HG03196 (cell line): ENCODE data around the gene RPS6KC1.
"Not testable (repeated sequence)": the region's sequence is repeated elsewhere in the genome, so short reads cannot be mapped to it uniquely, and the experiment has no call there.

ENCODE experiments used
- ATAC-seq: cut with Tn5 transposase; IDR thresholded peaks from one replicate; pipeline ENCODE4 v1.9.1; 2021; ENCODE audit not compliant: unreplicated experiment

Gene RPS6KC1

GRCh38 chr1:213138391-213138790, 87.3 kb downstream of the RPS6KC1 start:
- no peak for ATAC-seq

DNA sequence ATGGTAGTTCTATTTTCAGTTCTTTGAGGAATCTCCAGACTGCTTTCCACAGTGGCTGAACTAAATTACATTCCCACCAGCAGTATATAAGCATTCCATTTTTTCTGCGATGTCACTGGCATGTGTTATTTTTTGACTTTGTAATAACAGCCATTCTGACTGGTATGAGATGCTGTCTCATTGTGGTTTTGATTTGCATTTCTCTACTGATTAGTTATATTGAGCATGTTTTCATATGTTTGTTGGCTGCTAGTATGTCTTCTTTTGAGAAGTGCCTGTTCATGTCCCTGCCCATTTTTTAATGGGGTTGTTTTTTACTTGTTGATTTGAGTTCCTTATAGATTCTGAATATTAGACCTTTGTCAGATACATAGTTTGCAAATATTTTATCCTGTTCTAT, 87.9 kb downstream of the RPS6KC1 start:
- no peak for ATAC-seq

DNA sequence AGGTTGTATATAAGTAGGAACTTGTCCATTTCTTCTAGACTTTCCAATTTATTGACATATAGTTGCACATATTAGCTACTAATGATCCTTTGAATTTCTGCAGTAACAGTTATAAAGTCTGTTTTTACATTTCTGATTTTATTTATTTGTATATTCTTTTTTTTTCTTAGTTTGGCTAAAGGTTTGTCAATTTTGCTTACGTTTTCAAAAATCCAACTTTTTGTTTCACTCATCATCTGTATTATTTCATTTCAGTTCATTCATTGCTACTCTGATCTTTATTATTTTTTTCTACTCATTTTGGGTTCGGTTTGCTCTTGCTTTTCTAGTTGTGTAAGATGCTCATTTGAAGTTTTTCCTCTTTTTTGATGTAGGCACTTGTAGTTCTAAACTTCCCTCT, 97.9 kb downstream of the RPS6KC1 start:
- ATAC-seq = no peak

DNA sequence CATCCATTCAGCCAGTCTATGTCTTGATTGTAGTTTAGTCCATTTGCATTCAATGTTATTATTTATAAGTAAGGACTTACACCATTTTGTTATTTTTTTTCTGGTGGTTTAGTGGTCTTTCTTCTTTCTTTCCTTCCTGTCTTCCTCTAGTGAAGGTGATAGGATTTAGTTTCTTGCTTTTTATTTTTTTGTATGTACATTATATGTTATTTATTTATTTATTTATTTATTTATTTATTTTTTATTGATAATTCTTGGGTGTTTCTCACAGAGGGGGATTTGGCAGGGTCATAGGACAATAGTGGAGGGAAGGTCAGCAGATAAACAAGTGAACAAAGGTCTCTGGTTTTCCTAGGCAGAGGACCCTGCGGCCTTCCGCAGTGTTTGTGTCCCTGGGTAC, 99.0 kb downstream of the RPS6KC1 start:
- ATAC-seq = not testable (repeated sequence)

DNA sequence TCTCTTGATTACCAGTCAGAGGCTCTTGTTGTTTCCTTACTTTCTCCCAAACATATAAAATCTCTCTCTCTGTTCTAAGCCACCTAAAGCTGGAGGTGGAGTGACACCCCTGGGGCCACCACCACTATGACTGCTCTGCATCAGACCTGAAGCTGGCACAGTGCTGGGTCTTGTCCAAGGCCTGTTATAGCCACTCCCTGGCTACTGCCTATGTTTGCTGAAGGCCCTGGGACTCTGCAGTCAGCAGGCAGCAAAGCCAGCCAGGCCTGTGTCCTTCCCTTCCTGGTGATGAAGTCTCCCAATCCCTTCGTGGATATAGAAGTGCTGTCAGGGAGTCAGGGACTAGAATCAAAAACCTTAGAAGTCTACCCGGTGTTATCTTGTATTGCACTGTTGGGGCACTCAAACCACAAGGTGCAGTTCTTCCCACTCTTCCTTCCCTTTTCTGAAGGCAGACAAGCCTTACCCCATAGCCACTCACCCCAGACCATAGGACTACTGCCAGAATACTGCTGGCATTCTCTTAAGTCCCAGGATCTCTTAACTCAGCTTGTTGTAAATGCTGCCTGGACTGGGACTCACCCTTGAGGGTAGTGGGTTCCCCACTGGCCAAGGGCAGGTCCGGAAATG, 103.1 kb downstream of the RPS6KC1 start:
- no peak for ATAC-seq

DNA sequence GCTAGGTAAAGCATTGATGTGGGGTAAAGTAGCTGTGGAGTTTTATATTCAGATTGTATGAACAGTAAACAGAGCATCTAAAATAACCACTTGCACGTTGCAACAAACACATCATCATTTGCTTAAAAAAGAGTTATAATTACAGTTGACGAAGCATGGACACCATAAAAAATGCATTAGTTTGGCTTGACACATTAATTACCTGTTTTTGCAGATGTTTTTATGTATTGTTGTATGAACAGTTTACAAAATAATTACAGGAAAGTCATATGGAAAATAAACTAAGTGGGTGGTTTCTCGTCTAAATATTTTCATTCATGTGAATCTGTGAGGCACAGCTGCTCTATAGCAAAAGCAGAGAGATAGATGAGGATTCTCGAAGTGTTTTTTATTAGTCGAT, 108.3 kb downstream of the RPS6KC1 start:
- ATAC-seq = no peak

DNA sequence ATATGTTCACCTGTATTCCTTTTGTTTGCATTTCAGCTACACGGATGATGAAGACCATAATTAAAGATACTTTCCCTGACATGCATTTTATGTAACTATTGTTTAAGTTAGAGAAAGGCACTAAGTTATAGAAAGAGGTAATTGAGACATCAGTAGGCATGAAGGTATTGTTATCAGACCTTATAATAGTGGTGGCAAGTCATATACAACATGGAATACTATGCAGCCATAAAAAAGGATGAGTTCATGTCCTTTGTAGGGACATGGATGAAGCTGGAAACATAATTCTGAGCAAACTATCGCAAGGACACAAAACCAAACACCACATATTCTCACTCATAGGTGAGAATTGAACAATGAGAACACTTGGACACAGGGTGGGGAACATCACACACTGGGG, 109.4 kb downstream of the RPS6KC1 start:
- ATAC-seq = not testable (repeated sequence)

GRCh38 chr1:213162338-213162737, 111.3 kb downstream of the RPS6KC1 start:
- no peak for ATAC-seq

- ATAC-seq = no peak
These were observed 111.8 kb downstream of the RPS6KC1 start for GRCh38 chr1:213162862-213163261.

- ATAC-seq = no peak
These were observed 112.3 kb downstream of the RPS6KC1 start for GRCh38 chr1:213163278-213163711.

GRCh38 chr1:213164561-213164960, 113.5 kb downstream of the RPS6KC1 start:
- ATAC-seq = no peak

DNA sequence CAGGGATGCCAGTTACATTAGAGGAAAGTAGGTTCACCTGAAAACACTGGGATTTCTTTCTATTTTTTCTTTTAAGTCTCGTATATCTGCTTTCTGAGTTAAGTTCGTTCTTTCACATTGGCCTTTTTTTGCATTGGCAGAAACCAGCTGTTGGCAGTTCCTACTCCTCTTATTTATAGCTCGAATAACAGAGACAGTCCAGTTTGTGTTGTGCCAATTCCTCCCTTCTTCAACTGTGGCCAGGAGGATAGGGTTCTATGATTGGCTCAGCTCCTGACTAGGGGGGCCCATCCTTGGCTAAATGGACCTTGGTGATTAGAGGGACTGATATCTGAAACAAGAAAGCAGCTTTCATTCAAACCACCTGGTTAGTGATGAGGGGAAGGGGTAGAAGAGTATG, 115.8 kb downstream of the RPS6KC1 start:
- ATAC-seq = no peak

DNA sequence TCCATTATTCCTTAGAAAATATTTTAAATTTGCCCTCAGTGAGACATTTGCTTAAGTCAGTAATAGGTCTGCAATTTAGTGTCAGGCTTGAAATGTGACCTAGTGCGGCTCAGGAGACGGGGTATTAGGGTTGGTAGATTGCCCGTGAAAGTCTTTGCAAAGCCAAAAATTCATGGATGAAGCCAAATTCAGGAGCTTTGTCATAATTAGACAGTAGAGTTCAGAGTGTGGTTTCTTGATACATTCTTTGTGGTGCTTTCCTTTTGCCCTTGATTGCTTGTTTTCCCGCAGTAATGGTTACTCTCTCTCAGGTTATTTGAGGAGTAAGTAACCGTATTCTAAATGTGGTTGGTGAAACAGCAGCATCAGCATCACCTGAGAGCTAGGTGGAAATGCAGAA, 120.7 kb downstream of the RPS6KC1 start:
- ATAC-seq = no peak

DNA sequence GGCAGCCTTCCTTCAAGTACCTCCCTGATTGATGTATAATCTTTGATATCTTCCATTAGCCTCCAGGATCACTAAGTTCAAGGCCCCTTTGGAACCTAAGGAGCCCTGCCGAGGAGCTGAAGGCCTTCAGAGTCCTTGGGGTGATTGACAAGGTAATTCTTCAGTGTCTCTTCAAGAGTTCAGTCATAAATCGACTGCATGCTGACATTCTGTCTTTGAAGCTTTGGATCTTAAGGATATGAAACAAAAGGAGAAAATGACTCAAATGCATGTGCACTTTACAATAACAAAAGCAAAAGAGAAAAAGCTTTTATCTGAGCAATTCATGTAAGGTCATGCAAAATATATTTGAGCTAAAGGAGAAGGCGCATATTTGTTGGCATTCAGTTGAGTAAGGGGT, 125.3 kb downstream of the RPS6KC1 start:
- ATAC-seq = no peak

DNA sequence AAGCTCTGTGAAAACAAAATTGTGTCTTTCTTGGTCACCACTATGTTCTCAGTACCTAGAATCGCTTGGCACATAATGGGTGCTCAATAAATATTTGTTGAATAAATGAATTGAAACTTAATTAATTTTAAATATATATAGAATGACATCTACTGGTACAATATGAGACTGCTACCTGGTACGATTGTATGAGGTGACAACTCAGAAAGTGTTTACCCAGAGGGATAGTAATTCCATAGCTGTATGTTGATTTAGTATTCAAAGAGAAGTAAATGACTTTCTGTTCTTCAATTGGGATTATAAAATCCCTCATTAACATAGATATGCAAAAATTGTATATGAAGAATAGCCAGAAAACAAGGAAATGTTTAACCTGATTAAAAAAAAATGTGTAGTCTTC, 128.7 kb downstream of the RPS6KC1 start:
- no peak for ATAC-seq

GRCh38 chr1:213180833-213181232, 129.8 kb downstream of the RPS6KC1 start:
- no peak for ATAC-seq

GRCh38 chr1:213183036-213183672, 132.1 kb downstream of the RPS6KC1 start:
- no peak for ATAC-seq

DNA sequence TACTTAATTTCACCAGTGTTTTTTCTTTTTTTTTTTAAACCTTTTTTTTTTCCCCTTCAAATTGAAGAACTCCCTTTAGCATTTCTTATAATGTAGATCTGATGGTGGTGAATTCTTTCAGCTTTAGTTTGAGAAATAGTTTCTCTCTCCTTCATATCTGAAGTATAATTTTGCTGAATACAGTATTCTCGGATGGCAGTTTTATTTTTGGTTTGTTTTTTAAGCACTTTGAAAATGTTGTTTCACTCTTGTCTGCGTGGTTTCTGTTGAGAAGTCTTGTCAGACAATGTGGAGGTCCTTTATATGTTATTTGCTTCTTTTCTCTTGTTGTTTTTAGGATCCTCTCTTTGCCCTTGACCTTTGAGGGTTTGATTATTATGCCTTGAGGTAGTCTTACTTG, 135.1 kb downstream of the RPS6KC1 start:
- ATAC-seq = no peak

- no peak for ATAC-seq
These were observed 141.0 kb downstream of the RPS6KC1 start for GRCh38 chr1:213192026-213192425.

DNA sequence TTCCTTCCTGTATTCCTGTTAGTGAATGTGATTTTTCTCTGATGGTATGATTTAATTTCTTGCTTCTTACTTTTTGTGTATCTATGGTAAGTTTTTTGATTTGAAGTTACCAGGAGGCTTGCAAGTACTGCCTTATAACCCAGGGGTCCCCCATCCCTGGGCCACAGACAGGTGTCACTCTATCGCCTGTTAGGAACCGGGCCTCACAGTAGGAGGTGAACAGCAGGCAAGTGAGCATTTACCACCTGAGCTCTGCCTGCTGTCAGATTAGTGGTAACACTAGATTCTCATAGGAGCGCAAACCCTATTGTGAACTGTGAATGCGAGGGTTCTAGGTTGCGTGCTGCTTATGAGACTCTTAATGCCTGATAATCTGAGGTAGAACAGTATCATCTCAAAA, 143.3 kb downstream of the RPS6KC1 start:
- ATAC-seq = no peak

DNA sequence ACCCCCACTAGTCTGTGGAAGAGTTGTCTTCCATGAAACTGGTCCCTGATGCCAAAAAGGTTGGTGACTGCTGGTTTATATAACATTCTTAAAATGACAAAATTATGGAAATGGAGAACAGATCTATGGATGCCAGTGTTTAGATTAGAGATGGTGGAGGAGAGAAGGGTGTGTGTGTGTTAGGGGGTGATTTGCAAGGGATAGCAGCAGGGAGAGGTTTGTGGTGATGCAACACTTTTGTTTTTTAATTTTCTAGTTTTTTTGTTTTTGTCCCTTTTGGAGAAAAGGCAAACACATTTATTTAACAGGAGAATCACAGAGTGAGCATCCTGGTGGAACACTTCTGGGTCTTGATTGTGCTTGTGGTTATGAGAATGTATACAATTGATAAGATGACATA, 143.8 kb downstream of the RPS6KC1 start:
- ATAC-seq = no peak

DNA sequence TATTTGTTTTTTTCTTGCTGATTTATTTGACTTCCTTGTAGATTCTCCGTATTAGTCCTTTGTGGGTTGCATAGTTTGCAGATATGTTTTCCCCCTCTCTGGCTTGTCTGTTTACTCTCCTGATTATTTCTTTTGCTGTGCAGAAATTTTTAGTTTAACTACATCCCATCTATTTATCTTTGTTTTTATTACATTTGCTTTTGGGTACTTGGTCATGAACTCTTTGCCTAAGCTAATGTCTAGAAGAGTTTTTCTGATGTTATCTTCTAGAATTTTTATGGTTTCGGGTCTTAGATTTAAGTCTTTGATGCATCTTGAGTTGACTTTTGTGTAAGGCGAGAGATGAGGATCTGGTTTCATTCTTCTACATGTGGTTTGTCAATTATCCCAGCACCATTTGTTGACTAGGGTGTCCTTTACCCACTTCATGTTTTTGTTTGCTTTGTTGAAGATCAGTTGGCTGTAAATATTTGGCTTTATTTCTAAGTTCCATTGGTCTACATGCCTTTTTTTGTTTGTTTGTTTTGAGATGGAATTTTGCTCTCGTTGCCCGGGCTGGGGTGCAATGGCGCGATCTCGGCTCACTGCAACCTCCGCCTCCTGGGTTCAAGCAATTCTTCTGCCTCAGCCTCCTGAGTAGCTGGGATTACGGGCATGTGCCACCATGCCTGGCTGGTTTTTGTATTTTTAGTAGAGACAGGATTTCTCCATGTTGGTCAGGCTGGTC, 145.4 kb downstream of the RPS6KC1 start:
- not testable (repeated sequence) for ATAC-seq
